IPS-NIHi7 (cell line): ENCODE data around the gene CYP46A1.

Source experiments
- DNase-seq: peaks from one replicate; pipeline ENCODE4 v3.0.0; 2012; ENCODE audit warnings: mixed read lengths; ENCODE audit errors: extremely low spot score

Gene CYP46A1

GRCh38 chr14:99687284-99688209 lies 3.4 kb downstream of the CYP46A1 start:
- peak; percentile 79 for DNase-seq

GRCh38 chr14:99688210-99688581 lies 4.1 kb downstream of the CYP46A1 start:
- peak; percentile 12 for DNase-seq

- peak; percentile 8 for DNase-seq
Observed at GRCh38 chr14:99688629-99689028, 4.5 kb downstream of the CYP46A1 start.

GRCh38 chr14:99689266-99690236 lies 5.5 kb downstream of the CYP46A1 start:
- DNase-seq = no peak

GRCh38 chr14:99690636-99691035 lies 6.5 kb downstream of the CYP46A1 start:
- peak; percentile 3 for DNase-seq

- DNase-seq = peak; percentile 7
Observed at GRCh38 chr14:99691111-99691885, 7.2 kb downstream of the CYP46A1 start.

- no peak for DNase-seq
Observed at GRCh38 chr14:99693918-99694317, 9.8 kb downstream of the CYP46A1 start.

- no peak for DNase-seq
Observed at GRCh38 chr14:99696929-99697328, 12.8 kb downstream of the CYP46A1 start.

GRCh38 chr14:99698236-99698635 lies 14.1 kb downstream of the CYP46A1 start:
- peak; percentile 4 for DNase-seq

- DNase-seq = no peak
Observed at GRCh38 chr14:99698642-99699041, 14.5 kb downstream of the CYP46A1 start.

GRCh38 chr14:99699085-99699760 lies 15.1 kb downstream of the CYP46A1 start:
- no peak for DNase-seq

GRCh38 chr14:99699861-99700260 lies 15.8 kb downstream of the CYP46A1 start:
- peak; percentile 3 for DNase-seq

- DNase-seq = no peak
Observed at GRCh38 chr14:99700379-99700778, 16.3 kb downstream of the CYP46A1 start.

- DNase-seq = no peak
Observed at GRCh38 chr14:99701260-99701659, 17.2 kb downstream of the CYP46A1 start.

GRCh38 chr14:99702115-99702514 lies 18.0 kb downstream of the CYP46A1 start:
- no peak for DNase-seq

GRCh38 chr14:99703381-99703780 lies 19.3 kb downstream of the CYP46A1 start:
- DNase-seq = peak; percentile 2

- no peak for DNase-seq
Observed at GRCh38 chr14:99704037-99704436, 19.9 kb downstream of the CYP46A1 start.

GRCh38 chr14:99706107-99706900 lies 22.2 kb downstream of the CYP46A1 start:
- DNase-seq = no peak

GRCh38 chr14:99707420-99707819 lies 23.3 kb downstream of the CYP46A1 start:
- DNase-seq = peak; percentile 6

- no peak for DNase-seq
Observed at GRCh38 chr14:99707921-99708320, 23.8 kb downstream of the CYP46A1 start.
